Measurements from ENCODE around the gene MAP7.

DNA sequence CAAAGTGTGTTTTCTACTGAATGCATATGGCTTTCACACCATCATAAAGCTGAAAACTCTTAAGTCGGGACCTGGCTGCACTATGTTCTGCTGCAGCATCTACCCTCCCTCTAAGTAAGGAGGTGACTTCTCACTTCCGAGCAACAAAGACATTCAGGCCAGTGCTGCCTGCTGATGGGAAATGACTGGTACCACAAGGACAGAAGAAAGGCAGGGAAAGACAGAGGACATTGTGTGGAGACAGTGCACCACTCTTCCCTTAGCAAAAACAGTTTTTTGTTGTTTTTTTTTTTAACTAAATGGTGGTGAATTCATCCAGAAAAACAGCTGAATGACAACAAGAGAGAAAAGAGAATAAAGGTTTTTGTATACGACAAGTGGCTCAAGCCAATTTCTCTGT, 81.5 kb downstream of the MAP7 start:
- TF ChIP-seq POLR2A (IDR thresholded peaks at IDR 0.05; ENCODE audit: low read depth, low read length) (no peak), EZH2 (IDR thresholded peaks at IDR 0.05; ENCODE audit: borderline replicate concordance, low read depth, low read length, severe bottlenecking) (no peak), FOS (IDR thresholded peaks at IDR 0.05; ENCODE audit: borderline replicate concordance, insufficient read depth, low read length) (no peak), POLR2AphosphoS5 (IDR thresholded peaks at IDR 0.05; ENCODE audit: insufficient read depth, low read depth, low read length) (no peak), MYC (IDR thresholded peaks at IDR 0.05; ENCODE audit: low read depth, low read length) (no peak), JUN (IDR thresholded peaks at IDR 0.05; ENCODE audit: borderline replicate concordance, insufficient read depth, insufficient read length, low read depth) (no peak), GATA2 (IDR thresholded peaks at IDR 0.05; ENCODE audit: insufficient read depth, insufficient read length, low read depth, low read length) (no peak)
- TF ChIP-seq, protein P1, sequence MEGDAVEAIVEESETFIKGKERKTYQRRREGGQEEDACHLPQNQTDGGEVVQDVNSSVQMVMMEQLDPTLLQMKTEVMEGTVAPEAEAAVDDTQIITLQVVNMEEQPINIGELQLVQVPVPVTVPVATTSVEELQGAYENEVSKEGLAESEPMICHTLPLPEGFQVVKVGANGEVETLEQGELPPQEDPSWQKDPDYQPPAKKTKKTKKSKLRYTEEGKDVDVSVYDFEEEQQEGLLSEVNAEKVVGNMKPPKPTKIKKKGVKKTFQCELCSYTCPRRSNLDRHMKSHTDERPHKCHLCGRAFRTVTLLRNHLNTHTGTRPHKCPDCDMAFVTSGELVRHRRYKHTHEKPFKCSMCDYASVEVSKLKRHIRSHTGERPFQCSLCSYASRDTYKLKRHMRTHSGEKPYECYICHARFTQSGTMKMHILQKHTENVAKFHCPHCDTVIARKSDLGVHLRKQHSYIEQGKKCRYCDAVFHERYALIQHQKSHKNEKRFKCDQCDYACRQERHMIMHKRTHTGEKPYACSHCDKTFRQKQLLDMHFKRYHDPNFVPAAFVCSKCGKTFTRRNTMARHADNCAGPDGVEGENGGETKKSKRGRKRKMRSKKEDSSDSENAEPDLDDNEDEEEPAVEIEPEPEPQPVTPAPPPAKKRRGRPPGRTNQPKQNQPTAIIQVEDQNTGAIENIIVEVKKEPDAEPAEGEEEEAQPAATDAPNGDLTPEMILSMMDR (IDR thresholded peaks at IDR 0.05; ENCODE audit: extremely low read depth in 1 of 2, insufficient read depth in 1 of 2, low read depth in 1 of 2, low read length in 2 of 2): no peak
- TF ChIP-seq, protein P2, sequence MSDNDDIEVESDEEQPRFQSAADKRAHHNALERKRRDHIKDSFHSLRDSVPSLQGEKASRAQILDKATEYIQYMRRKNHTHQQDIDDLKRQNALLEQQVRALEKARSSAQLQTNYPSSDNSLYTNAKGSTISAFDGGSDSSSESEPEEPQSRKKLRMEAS (IDR thresholded peaks at IDR 0.05; ENCODE audit: insufficient read depth, insufficient read length): no peak
